ENCODE results near the gene CHAF1A.

Gene CHAF1A

DNA sequence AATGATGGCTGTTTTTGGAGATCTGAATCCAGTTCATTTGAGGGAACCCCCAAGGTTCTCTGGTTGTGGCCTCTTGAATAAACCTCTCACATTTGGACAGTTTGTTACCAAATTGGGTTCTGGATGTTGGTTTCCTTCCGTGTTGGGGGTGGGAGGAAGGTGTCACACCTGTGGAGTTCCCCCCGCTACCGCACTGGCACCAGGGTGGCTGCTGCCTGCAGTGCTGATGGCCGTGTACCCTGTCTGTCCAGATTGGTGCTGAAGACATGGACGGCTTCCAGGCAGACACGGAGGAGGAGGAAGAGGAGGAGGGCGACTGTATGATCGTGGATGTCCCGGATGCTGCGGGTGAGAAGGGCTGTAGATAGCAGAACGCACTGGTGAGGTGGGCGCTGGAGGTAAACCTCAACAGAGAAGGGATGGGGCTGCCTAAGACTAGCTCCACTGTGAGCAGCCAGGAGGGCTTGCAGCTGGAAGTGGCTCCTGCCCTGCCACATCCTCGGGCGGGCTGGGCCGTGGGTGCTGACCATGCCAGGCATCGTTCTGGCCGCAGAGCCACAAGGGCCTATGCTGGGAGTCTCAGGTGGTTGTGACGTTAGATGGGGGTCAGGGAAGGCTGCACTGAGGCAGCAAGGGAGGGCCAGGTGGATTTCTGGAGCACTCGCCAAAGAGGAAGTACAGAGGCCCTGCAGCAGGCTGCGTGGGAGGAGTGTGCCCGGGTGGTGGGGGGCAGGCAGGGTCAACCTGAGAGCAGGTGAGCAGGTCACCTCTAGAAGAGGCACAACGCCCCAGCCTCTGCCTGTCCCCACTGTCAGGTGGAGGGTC lies 39.8 kb downstream of the CHAF1A start:
- no peak for DNase-seq (ENCODE audit: low read depth in 2 of 2)

DNA sequence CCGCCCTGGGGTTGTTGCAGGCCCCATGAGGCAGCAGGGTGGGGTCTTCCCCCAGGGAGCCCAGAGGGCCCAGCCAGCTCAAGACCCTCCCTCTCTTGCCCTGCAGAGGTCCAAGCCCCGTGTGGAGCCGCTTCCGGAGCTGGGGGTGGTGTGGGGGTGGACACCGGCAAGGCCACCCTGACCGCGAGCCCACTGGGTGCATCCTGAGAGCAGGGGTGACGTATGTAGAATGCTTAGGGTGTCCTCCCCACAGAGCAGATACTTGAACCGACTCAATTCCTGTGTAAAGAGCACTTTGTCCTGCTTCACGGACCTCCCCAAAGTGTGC lies 40.3 kb downstream of the CHAF1A start:
- no peak for DNase-seq (ENCODE audit: low read depth in 2 of 2)

DNA sequence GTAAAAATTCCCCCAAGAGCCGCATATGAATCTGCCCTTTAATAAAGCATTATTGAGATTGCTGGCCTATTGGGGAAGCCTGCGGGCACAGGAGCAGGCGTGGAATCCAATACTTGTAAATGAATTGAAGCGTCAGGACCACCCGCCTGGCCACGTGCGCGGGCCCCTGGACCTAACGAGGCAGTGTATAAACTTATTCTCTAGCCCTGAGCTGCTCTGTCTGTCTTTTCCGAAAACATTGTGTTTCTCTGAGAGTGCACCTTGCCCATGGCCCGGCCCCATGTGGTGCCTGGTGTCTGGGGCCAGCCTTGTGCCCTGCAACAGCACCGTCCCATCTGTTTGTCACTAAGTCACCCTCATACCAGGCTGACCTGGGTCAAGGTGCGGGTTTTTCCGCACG lies 40.7 kb downstream of the CHAF1A start:
- no peak for DNase-seq (ENCODE audit: low read depth in 2 of 2)

DNA sequence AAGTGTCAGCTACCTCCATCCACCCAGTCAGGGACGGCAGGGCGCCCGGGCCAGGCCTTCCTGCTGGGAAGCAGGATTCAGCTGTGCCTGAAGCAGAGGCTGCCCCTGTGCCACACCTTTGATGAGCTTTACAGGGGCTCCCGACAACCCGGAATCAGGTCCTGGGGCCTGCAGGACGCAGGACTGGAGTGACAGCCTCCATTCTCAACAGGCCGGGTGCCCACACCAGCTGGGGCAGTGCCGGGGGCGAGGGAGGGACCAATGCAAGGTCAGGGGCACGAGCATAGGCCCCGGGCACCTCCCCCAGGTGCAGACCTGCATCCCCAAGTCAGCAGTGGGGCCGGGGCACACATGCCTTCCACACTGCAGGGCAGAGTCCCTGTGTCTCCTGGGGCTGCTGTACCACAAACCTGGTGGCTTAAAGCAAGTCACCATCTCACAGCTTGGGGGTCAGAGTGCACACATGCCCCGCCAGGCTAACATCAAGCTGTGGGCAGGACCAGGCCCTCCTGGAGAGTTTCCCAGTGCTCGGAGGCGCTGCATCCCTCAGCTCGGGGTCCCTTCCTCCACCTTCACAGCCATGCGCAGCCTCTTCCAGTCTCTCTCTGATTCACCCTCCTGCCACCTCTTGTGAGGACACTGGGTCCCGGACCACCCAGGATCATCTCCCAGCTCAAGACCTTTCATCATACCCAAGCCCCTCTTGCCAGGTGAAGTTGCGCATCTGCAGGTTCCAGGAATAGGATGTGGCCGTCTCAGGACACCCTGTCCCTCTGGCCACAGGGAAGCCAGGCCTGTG lies 41.7 kb downstream of the CHAF1A start:
- DNase-seq (ENCODE audit: low read depth in 2 of 2), result no peak

DNA sequence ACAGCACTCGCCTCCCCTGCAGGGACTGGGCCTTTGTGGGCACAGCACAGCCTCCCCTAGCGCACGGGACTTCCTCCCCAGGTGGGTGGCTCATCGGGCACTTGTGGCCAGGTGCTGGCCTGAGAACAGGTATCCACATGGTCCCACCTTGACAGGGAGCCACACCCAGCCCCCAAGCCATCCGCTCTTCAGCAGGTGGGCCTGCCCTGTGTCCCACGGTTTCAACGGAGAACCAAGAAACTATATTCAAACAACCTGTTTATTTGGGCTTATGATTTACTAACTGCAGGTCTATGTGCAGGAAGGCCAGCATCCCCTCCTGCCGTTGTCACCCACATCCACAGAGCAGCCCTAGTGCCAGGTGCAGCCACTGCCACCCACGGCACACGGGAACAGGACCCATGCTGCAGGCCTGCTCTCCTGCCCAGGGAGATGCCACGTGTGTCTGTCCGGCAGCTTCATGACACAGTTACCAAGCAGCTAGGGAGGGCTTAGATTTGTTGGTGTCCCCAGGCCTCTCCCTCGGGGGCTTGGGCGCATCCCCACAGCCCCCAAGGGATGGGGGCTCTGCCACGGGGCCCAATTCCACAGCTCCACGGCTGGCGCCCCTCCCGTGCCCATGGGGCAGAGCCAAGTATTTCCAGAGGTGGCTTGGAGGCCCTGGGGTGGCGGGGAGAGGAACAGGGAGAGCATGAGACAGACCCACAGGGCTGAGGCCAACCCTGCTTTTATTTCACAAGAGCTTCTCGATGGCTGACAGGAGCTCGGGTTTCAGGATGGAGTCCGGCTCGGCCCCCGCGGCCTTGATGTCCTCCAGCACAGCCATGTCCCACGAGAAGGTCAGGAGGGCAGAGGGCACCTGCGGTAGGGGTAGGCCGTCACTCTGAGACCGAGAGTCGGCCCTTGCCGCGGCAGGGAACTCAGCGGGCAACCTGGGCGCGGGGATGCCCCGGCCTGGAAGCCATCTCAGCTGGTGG lies 42.6 kb downstream of the CHAF1A start:
- no peak for DNase-seq (ENCODE audit: low read depth in 2 of 2)

DNA sequence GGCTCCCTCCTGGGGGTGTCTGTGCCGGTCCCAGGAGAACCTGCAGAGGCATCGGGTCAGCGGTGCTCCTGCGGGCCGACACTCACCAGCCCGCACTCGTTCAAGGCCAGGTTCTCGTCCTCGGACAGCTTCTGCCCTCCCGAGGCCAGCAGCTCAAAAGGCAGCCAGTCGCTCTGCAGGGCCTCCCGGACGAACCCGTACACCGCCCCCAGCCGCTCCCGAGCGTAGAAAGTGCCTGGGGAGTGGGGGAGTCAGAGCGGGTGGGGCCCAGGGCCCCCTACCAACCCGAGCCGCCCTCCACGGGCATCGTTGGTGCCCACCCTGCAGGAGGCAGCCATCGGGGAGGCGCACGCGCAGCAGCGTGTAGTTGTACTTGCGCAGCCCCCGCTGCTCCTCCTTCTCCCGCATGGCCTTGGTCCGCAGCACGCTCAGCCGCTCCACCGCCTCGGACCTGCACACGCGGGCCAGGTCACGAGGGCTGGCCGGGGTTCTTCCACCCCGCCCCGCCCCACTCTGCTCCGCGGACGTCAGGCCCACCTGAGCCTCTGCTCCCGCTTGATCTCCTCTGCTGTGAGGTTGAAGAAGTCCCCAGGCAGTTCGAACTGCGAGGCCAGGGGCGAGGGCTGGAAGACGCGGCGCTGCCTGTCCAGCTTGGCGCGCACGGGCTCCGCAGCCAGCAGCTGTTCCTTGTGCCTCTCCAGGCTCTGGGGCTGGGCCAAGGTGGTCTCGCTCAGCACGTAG lies 43.7 kb downstream of the CHAF1A start:
- DNase-seq (ENCODE audit: low read depth in 2 of 2), result no peak

DNA sequence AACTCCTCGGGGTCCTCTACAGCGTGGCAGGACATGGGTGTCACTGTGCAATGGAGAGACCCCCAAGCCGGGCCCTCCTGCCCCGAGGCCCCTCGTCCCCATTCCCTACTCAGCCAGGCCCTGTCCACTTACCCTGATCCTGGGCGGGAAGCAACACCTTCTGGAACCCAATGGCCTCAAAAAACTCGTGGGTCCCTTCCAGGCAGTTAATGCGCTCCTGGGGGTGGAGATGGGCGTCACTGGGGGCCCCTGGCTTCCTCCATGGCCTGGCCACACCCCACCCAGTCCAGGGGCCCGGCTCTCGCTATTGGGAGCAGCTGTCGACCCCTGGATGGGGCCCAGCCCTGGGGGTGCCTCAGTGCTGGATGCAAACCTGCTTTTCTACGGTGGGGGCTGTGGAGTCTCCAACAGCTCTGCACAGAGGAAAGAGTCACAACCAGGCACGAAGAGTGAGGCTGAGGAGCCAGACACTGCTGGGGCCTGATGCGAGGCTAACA lies 44.3 kb downstream of the CHAF1A start:
- no peak for DNase-seq (ENCODE audit: low read depth in 2 of 2)

DNA sequence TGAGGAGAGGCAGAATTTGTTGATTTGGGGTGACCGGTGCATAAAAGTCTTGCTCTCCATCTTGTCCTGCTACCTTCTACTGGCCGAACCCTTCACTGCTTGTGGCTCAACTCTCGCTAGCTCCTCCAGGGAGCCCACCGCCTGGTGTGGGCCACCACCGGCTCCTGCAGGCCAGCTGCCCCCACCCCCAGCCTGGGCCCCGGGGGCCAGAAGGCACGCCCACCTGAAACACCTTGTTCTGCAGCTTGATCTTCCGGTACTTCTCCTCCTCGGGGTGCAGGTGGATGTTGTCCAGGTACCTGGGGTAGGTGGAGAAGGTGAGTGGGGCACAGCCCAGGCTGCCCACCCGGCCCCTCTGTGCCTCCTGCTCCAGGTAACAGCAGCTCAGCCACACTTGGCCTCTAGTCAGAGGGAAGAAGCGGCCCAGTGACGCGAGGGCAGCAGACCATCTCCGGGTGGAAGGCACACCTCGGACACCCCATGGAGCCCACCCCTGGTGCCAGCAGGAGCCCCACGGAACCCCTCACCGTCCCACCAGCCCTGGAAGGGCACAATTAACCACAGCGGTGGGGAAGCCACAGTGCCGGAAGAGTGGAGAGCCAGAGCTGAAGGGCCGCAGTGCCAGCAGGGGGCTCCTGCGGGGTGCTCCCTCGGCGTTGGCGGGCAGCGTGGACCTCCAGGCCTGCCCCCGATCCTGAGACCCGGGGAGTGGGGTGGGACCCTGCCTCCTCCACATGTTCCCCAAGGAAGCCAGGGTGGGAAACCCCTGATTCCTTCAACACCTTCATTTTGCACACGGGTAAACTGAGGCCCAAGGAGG lies 45.1 kb downstream of the CHAF1A start:
- DNase-seq (ENCODE audit: low read depth in 2 of 2), result no peak

DNA sequence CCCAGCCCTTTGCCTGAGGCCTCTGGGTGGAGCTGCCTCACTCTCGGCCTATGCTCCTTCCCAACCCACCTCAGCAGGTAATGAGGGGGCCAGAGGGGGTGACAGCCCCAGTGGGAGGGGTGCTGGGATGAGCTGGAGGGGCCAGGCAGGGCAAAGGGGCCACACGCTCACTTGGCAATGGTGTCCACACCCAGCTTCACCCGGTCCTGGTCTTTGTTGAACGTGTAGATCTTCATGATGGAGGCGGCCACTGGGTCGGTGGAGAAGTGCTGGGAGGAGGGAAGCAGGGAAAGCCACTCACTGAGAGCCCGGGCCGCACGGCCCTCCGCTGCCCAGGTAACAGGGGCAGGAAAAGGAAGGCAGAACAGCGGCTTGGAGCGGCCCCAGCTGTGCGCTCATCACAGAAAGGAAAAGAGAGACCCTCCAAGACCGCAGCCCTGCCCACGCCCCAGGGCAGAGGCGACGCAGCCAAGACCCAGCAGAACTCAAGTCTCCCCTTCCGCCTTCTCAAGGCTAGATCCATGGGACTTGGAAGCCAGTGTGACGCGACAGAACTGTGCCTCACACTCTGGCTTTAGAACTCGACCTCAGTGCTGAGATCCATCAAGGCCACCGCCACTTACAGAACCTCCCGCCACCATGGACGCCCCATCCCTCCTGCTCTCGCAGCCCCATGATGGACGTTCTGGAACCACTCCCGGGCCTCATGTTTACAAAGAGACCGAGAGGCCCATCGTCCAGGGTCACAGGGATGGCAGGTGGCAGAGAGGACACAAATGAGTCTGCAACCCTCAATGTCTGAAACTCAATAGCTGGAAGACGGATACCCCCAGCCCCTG lies 45.9 kb downstream of the CHAF1A start:
- no peak for DNase-seq (ENCODE audit: low read depth in 2 of 2)

DNA sequence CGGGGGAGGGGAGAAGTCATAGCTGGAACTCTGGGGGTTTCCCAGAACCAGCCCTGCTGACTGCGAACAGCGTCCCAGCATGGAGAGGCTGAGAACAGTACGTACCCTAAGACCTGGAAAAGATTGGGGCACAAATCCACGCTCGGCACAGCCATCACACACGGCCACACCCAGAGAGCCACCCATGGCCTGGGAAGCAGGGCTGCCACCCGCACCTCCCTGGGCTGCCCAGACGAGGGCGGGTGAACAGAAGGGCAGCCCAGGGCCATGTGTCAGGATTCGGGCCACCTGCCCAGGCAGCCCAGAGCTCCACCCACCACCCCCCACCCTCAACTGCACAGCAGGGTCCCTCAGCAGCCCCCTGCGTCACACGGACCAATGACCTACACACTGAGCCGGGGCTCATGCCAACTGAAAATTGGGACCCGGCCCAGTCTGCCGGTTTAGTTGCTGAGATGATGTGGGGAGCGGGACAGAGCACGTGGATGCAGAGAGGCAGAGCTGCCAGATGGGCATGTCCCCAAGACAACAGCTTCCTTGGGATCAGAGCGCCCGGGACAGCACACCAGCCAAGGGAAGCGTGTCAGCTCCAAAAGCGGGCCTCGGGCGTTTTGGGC lies 46.7 kb downstream of the CHAF1A start:
- no peak for DNase-seq (ENCODE audit: low read depth in 2 of 2)

DNA sequence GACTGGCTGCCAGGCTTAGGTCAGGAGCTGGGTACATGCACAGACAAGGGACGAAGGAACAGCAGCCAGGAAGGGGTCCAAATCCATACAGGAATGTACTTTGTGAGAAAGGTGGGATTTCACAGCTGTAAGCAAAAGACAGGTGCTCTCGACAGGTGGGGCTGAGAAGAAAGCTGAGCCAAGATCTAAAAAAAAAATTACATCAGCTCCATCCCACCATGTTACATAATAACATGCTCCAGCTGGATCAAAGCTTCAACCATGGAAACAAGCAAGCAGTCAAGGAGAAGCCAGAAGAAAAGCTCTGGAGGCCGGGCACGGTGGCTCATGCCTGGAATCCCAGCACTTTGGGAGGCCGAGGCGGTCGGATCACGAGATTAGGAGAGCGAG lies 47.2 kb downstream of the CHAF1A start:
- no peak for DNase-seq (ENCODE audit: low read depth in 2 of 2)

DNA sequence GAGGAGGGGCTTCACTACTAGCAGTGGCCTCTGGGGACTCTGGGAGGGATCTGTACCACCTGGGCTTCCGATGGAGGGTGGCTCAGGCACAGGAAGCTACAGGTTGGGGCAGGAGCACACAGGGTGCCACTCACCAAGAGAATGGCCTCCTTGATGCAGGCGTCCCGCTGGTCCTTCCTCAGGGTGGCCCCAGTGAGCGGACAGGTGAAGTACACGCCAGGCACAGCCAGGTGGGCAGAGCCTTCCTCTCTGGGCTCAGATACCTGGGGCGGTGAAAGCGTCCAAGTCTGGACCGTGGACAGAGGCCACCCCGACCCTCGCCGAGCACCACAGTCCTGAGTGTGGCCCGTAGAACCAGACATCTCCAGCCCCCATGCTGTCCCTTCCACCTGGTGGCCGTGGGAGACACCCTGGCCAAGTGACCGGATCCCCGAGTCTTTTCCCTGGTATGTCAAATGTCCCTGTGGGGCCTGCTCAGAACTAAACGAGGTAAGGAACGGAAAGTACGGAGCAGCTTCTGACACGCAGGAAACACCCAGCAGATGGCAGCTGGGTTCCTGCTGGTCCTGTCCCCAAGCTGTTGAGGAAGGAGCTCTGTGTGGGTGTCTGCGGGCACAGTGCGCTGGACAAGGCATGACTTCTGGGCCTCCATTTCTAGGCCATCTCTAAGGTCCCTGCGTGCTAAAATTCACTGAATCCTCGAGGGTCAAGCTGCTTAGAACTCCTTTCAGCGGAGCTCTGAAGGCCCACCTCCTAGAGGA lies 50.0 kb downstream of the CHAF1A start:
- DNase-seq (ENCODE audit: low read depth in 2 of 2), result no peak

DNA sequence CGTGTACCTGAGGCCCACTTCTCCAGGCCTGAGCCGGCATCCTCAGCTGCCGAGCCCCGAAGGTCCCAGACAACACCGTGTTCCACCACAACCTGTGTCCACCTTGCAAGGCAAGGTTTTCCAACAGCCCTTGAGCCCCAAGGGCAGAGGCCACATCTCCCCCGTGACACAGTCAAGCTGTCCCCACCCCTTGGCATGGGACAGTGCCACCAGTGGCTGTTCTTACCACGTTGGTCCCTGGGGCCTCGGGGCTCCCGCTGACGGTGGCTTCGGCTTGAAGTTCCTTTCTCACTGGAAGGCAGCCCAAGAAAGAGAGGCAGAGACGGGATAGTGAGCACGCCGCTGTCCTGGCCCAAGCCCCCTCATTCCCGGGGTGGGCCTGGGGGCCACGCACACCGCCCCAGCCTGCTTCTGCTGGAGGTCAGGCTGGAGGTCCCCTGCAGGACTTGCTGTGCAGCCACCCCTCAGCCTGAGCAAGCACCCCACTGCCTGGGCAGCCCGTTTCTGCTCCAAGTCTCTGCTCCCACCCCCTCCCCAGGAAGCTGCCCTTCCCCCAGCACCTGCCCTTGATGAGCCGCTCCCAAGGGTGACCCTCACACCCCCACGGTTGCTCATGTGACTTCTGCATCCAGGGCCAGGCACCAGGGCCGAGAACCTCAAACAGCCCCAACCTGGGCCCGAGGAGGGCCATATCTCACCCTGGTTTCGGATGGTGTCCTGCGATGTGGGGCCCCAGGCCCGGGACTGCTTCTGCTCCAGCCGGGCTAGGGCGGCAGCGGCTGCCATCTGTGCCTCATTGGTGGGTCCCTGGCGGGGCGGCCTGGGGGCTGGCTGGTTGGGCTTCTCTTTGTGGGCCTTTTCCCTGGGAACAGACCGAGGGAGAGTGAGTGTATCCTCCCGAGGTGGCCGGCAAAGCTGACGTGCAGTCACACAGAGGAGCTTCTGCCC lies 51.1 kb downstream of the CHAF1A start:
- no peak for DNase-seq (ENCODE audit: low read depth in 2 of 2)

DNA sequence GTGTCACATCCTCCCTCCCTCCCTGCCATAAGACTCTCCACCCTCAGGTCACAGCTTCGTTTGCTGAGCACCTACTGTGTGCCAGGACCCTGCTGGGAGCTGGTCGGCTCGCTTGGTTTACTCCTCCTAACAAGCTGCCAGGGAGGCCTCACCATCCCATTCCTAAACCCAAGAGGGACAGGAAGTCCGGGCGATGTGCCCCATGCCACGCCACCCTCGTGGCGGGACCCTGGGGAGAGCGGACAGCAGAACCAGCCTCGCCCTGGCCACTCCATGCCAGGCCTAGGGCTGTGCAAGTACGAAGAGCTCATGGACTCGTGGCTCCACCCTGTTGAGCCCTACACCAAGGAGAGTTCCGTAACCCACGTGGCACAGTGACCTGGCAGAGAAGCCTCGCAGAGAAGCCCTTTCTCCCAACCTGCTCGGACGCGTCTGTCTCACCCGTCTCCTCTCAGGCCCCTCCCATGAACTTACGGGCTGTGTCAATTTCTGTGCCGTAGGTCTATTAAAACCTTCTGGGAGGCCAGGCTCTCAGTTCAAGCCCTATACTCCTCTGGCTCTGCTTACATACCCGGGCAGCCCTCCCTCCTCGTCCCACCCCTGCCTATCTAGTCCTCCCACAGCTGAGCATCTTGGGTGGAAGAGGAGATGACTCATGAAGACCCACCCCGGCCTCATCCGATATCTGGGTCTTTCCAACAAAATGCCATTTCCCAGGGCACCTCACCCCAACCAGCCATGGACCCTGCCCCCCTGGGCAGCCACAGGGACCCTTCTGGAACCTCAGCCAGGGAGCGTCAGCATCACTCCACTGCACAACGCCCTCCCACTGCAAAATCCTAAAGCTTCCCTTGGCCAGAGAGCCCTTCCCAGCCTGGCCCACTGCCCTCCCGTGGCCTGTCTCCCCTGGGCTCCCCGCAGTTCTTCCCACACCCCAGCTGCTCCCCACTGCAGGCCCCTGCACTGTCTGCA lies 52.6 kb downstream of the CHAF1A start:
- DNase-seq (ENCODE audit: low read depth in 2 of 2), result no peak

DNA sequence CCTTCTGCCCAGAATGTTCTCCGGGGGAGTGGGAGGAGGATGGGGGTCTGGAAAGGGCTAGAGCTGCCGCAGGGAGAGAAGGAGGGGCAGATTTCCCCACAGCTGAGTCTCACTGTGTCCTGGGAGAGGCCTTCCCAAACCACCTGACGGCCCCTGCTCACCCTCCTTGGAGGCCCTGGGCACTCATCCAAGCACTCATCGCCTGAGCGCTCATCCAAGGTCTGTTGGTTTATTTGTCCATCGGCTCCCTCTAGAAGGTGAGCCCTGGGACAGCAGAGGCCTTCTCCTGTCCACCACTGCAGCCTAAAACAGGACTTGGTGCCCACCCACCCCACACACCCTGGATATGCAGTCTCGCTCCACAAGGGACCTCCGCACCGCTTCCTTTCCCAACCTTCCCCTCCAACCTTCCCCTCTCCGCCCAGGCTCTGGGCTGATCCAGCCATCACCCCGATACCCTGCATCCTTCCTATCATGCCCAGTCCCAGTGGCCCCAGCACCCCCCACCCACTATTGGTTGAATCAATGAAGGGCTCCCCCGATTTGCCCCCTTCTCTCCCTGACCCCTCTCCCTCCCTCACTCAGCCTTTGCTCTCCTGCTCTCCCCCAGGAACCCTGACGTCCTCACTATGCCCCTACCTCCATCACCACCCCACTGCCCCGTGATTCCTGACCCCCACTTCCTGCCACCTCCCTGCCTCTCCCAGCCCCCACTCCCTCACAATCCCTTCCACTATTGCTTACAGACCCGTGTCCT lies 53.5 kb downstream of the CHAF1A start:
- DNase-seq (ENCODE audit: low read depth in 2 of 2), result no peak

Measured in stimulated activated CD8-positive, alpha-beta memory T cell treated with anti-CD3 and anti-CD28 coated beads, Interleukin-2, amount 100 ng/mL, for 48 hours (primary cell).